Measurements from ENCODE around the gene TAF1B. TPM values are rescaled to one million over a fixed set of nuclear protein-coding genes. Genes with fewer than 3 reads are reported as not detected.

The TAF1B gene
- total RNA-seq, 1 donor from 2014 or later, result 86.3 TPM

DNA sequence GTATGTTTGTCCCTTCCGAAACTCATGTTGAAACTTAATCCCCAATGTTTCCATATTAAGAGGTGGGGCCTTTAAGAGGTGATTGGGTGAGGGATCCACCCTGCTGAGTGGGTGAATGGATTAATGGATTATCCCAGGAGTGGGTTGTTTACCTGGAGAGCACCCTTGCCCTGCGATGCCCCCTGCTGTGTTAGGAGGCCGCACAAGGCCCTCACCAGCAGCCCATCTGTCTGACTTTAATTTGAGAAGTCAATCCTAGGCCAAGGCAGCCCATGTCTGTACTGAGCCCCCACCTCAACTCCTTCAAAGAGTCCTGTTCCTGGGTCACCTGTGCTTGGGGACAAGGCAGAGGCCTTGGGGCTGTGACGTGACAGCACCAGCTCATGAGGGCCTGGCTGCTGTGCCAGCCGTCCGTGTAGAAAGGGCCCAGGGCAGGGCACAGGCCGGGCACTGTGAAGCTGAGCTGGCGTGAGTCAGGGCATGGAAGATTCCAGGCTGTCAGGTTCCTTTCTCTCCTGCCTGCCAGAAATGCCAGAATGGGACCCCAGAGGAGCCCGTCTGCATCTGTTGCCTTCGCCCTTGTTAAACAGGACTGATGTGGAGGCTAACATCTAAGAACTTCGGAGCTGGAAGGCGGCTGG, 21.3 kb upstream of the TAF1B start:
- no peaks in the 10 kb centered on the region for H3F3A ChIP-seq (ENCODE audit: low read depth)
- H4K20me1 ChIP-seq (ENCODE audit: low read depth), result no peaks in the 10 kb centered on the region
- Mint-ChIP-seq H3K9me3 (no peaks in the 10 kb centered on the region), H3K36me3 (no peaks in the 10 kb centered on the region), H3K4me3 (no peak overlapping the region), H3K27ac (no peak overlapping the region), H3K27me3 (ENCODE audit: insufficient read depth, low read depth) (peaks cover 2% of the 10 kb centered on the region), H3K4me1 (peaks cover 2% of the 10 kb centered on the region)
- no peak overlapping the region for H3K27ac ChIP-seq
- no peak overlapping the region for H3K4me3 ChIP-seq
- TF ChIP-seq EZH2phosphoT487 (IDR thresholded peaks at IDR 0.05), result no peak
- no peak for TF ChIP-seq EZH2 (IDR thresholded peaks at IDR 0.05)
- TF ChIP-seq, protein P1, sequence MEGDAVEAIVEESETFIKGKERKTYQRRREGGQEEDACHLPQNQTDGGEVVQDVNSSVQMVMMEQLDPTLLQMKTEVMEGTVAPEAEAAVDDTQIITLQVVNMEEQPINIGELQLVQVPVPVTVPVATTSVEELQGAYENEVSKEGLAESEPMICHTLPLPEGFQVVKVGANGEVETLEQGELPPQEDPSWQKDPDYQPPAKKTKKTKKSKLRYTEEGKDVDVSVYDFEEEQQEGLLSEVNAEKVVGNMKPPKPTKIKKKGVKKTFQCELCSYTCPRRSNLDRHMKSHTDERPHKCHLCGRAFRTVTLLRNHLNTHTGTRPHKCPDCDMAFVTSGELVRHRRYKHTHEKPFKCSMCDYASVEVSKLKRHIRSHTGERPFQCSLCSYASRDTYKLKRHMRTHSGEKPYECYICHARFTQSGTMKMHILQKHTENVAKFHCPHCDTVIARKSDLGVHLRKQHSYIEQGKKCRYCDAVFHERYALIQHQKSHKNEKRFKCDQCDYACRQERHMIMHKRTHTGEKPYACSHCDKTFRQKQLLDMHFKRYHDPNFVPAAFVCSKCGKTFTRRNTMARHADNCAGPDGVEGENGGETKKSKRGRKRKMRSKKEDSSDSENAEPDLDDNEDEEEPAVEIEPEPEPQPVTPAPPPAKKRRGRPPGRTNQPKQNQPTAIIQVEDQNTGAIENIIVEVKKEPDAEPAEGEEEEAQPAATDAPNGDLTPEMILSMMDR (IDR thresholded peaks at IDR 0.05), result no peak
- no peaks in the 10 kb centered on the region for H3K36me3 ChIP-seq
- H3K9ac ChIP-seq, result no peak overlapping the region
- H3K4me2 ChIP-seq, result no peak overlapping the region
- no peaks in the 10 kb centered on the region for H3K9me3 ChIP-seq (ENCODE audit: low read depth)
- DNase-seq (ENCODE audit: low spot score), result no peak
- H3K4me1 ChIP-seq, result no peaks in the 10 kb centered on the region
- no peaks in the 10 kb centered on the region for H3K27me3 ChIP-seq
- no peaks in the 10 kb centered on the region for H3K79me2 ChIP-seq (ENCODE audit: low read depth)
- H2AFZ ChIP-seq (replicated peaks), result no peak overlapping the region

DNA sequence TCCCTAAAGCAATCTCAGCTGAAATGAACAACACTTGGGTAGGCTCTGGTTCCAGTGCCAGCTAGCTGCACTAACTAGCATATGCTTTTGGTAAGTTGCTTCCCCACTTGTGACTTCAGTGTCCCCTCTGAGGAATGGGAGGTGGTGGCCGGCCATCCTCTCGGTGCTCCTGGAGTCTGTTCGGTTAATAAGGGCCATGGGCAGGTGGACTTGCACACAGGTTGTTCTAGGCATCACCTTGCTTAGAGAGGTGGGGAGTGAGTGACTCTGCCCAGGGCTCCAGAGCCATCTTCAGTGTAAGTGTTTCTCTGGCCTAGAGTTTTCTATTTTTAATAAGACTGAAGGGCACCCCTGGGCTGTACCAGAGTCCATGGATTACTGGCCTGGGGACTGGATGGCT, 18.8 kb upstream of the TAF1B start:
- H3K27me3 ChIP-seq, result no peaks in the 10 kb centered on the region
- peaks cover 2% of the 10 kb centered on the region for H3K27me3 Mint-ChIP-seq (ENCODE audit: insufficient read depth, low read depth)
- no peak overlapping the region for H2AFZ ChIP-seq (replicated peaks)
- no peak overlapping the region for H3K27ac ChIP-seq
- no peaks in the 10 kb centered on the region for H3K36me3 Mint-ChIP-seq
- TF ChIP-seq, protein P1 (IDR thresholded peaks at IDR 0.05), result no peak
- TF ChIP-seq EZH2phosphoT487 (IDR thresholded peaks at IDR 0.05) (no peak), EZH2 (IDR thresholded peaks at IDR 0.05) (no peak)
- H3K36me3 ChIP-seq, result no peaks in the 10 kb centered on the region
- H3K4me3 Mint-ChIP-seq, result no peak overlapping the region
- no peak overlapping the region for H3K9ac ChIP-seq
- no peaks in the 10 kb centered on the region for H3K9me3 Mint-ChIP-seq
- H4K20me1 ChIP-seq (ENCODE audit: low read depth), result no peaks in the 10 kb centered on the region
- DNase-seq (ENCODE audit: low spot score), result no peak
- no peak overlapping the region for H3K4me3 ChIP-seq
- no peaks in the 10 kb centered on the region for H3K9me3 ChIP-seq (ENCODE audit: low read depth)
- H3K79me2 ChIP-seq (ENCODE audit: low read depth), result no peaks in the 10 kb centered on the region
- no peaks in the 10 kb centered on the region for H3K4me1 ChIP-seq
- no peak overlapping the region for H3K27ac Mint-ChIP-seq
- no peak overlapping the region for H3K4me2 ChIP-seq
- peaks cover 2% of the 10 kb centered on the region for H3K4me1 Mint-ChIP-seq
- no peaks in the 10 kb centered on the region for H3F3A ChIP-seq (ENCODE audit: low read depth)

DNA sequence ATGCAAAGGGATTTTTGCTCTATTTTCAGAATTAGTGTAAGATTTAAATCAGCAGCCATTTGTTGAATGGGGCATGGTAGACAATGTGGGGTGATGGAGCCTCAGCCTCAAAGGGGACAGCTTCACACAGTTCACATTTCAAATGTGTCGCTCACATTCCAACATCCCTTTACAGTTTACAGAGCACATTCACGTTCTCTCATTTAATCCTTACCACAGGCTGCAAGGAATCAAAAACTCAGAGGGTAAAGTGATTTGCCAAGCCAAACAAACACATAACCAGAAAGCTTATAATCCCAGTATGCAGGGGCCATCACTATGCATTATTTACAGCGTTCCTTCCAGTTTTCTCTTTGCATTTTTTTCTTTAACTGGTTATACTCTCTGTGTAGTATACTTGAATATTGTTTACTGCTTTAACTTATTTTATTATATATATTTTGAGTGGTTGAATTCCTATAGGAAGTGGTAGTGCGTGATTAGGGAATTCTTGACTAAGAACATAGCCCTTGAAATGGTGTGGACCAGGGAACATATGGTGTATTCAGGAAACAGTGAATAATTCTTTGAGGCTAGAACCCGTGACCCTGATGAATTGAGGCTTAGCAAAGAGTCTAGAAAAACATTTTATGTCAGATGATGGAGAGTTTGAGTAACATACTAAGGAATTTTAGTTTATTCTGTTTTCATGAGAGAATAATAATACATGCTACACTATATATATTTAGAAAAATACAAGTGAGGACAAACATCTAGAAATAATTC, 18.1 kb upstream of the TAF1B start:
- no peaks in the 10 kb centered on the region for H3K36me3 Mint-ChIP-seq
- H3K4me2 ChIP-seq, result no peak overlapping the region
- TF ChIP-seq, protein P1 (IDR thresholded peaks at IDR 0.05), result no peak
- no peak for TF ChIP-seq EZH2phosphoT487 (IDR thresholded peaks at IDR 0.05)
- TF ChIP-seq EZH2 (IDR thresholded peaks at IDR 0.05), result no peak
- DNase-seq (ENCODE audit: low spot score), result no peak
- no peaks in the 10 kb centered on the region for H3F3A ChIP-seq (ENCODE audit: low read depth)
- H3K4me3 Mint-ChIP-seq, result no peak overlapping the region
- H3K79me2 ChIP-seq (ENCODE audit: low read depth), result no peaks in the 10 kb centered on the region
- H3K9me3 ChIP-seq (ENCODE audit: low read depth), result no peaks in the 10 kb centered on the region
- no peak overlapping the region for H3K27ac ChIP-seq
- H3K27me3 Mint-ChIP-seq (ENCODE audit: insufficient read depth, low read depth), result peaks cover 2% of the 10 kb centered on the region
- H4K20me1 ChIP-seq (ENCODE audit: low read depth), result no peaks in the 10 kb centered on the region
- H3K36me3 ChIP-seq, result no peaks in the 10 kb centered on the region
- no peaks in the 10 kb centered on the region for H3K27me3 ChIP-seq
- H3K4me3 ChIP-seq, result no peak overlapping the region
- no peaks in the 10 kb centered on the region for H3K9me3 Mint-ChIP-seq
- H3K4me1 ChIP-seq, result no peaks in the 10 kb centered on the region
- H3K4me1 Mint-ChIP-seq, result no peaks in the 10 kb centered on the region
- peak overlapping the region; percentile 38 for H2AFZ ChIP-seq (replicated peaks)
- H3K27ac Mint-ChIP-seq, result peak overlapping the region; percentile 83
- H3K9ac ChIP-seq, result no peak overlapping the region

All from neural progenitor cell (in vitro differentiated cells).